SHP77 (cell line): ENCODE results near the gene ABCA2.
"Not testable (repeated sequence)": the region's sequence is repeated elsewhere in the genome, so short reads cannot be mapped to it uniquely, and the experiment has no call there.

Source experiments
- DNase-seq, 2 experiments: peaks; one replicate each; lab custom pipeline; 2025; lab: John Stamatoyannopoulos, UW

Gene ABCA2

DNA sequence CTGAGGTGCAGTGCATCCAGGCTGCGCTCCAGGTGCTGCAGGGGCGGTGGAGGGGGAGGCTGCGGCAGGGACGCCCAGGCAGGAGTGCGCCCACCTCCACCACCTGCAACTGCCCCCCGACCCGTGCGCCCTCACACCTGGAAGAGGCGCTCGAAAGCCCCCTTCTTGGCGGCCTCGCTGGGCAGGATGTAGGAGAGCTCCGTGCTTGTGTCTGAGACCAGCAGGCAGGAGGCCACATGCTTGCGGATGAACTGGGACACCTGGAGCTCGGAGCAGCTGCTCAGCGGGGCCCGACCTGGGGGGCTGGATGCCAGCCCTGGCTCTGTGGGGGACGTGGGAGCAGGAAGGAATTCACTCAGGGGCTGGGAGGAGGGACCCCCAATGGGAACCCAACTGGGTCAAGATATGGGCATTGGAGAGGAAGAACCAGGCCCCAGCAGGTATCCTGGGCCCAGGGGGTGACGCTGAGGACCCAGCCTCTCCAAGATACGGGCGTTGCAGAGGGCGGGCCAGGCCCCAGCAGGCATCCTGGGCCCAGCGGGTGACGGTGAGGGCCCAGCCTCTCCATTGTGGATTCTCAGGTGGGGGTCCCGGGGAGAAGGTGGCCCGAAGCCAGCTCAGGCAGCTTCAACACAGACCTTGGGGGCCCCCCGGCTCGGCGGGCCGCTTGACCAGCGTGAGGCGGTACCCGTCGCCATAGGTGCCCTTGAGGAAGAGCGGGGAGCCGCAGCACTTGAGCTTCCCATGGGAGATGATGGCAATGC is 13.1 kb downstream of the ABCA2 start:
- no peak for DNase-seq

DNA sequence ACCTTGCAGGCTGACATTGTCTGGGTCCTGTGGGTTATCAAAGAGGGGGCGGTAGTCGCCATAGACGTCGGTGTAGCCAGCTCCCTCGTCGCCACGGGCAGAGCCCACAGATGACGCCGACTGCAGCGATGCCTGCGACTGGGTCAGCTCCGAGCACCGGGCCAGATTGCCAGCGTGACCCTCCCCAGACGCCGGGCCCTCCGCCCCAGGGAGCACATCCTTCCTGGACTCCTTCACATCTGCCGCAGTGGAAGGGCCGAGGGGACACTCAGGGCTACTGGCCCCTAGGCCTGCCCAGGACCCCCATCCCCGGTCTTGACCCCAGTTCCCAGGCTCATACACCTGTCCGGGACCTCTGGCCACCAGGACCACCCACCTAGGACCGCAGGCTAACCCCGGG is 13.9 kb downstream of the ABCA2 start:
- DNase-seq, result no peak

DNA sequence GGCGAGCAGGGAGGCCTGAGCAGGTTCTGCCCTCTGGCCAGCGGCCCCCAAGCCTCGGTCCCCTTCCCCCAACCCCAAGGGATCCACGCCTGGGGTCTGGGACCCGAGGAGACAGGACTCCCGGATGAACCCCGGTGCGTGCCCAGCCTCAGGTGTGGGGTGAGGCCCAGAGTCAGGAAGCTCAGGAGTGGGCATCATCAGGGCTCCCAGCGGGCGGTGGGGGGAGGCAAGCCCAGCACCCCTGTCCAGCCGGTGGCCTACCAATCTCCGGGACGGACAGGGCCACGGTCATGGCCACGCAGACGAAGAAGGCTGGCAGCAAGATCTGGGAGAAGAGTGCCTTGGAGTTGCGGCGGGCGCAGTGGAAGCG is 14.5 kb downstream of the ABCA2 start:
- DNase-seq, result no peak

DNA sequence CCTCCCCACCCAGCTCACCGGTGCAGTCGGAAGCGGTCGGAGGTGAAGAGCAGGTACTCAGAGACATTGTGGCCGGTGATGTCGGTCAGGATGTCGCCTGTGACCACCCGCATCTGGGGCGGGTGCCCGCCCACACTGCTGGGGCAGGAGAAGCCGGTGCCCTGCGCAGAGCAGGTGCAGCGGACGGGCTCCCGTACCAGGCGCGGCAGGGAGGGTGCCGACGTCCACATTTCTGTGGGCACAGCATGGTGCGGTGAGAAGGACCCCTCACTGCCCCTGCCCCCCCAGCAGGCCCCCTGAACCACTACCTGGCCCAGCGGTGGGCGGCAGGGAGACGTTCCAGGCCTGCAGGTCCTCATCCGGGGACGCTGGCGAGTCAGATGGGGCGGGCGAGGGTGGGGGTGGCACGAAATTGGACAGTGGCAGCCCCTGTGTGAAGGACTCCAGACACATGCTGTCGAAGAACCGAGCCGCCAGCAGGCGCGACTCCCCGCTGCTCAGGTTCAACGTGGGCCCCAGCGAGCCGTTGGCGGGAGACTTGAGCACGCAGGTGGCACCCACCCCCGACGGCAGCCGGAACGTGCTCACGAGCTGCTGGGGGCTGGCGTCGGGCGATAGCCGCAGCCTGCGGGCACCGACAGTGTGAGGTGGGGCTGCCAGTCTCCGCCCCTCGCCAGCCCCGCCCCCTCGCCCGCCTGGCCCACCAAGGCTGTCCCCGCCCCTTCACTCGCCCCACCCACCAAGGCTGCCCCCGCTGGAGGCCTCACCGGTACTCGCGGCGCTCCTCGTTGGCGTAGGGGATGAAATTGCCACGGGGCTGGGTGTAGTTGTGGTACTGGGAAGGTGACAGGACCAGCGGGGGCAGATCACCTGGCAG is 15.1 kb downstream of the ABCA2 start:
- no peak for DNase-seq

DNA sequence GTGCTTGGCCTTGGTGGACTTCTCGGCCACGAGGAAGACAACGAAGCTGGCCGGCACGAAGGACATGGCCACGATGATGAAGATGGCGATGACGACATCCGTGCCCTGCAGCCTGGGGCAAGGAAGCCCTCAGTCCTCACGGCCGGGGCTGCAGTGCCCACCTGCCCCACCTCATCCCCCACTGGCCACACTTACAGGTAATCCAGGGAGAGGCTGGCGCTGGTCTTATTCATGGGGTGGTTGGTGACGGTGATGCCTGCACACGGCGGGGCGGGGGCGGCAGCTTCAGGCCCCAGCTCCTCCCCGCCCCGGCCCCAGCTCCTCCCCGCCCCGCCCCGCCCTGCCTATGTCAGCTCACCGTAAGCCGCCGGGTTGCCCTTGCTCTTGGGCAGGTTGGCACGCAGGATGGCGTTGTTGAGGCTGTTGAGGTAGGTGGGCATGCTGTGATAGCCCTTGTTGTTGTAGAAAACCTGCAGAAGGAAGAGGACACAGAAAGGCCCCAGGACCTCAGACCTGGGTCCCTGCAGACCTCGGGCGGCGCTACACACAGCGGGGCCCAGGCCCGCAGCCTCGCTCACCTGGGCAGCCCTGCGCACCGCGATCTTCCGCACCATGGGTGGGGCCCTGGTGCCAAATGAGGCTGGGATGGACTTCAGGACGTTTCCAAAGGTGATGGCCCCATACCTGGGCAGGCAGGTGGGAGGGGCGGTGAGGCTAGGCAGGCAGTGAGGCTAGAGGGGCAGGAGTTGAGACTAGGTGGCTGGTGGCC is 15.9 kb downstream of the ABCA2 start:
- no peak for DNase-seq

DNA sequence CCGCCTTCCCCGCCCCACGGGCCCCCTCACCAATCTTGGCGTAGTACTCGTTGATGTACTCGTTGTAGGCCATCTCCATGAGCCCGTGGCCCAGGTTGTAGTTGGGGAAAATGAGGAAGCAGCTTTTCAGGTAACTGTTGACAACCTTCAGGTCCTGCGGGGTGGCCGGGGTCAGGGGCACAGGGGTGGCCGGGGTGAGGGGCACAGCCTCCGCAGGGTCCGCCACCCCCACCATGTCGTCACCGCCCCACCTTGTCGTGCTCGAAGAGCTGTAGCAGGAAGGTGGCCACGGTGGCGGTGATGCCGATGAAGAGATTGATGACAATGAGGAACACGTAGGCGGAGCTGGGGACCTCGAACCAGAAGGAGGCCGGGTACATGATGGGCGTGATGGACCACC is 16.9 kb downstream of the ABCA2 start:
- DNase-seq, result no peak

DNA sequence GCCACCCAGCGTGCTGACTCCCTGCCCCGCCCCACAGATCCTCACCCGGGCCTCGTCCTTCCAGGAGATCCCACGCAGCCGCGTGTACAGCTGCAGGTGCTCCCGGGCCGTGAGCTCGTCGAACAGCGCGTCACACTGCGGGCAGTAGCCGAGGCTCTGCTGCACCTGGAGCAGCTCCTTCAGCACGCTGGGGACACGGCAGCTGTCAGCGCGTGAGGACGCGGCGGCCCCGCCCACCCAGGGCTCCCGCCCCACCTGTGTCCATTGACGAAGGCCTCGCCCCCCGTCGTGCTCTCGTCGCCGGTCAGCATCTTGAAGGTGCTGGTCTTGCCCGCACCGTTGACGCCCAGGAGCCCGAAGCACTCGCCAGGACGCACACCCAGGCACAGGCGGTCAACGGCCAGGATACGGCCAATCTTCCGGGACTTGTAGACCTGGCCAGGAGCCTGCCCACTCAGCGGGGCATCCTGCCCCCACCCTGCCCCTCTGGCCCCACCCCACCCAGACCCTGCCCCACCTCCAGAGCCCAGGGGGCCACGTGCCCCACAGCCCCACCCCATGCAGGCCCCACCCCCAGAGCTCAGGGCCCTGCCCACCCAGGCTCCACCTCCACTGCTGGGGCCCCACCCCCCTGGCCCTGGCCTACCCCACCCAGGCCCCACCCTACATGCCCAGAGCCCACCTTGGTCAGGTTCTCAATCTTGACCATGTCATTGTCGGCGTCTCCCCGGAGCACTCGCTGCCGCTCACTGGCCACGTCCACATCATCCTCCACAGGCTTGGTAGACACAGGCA is 17.9 kb downstream of the ABCA2 start:
- DNase-seq, result peak in 1 of 2 experiments; percentile 57

DNA sequence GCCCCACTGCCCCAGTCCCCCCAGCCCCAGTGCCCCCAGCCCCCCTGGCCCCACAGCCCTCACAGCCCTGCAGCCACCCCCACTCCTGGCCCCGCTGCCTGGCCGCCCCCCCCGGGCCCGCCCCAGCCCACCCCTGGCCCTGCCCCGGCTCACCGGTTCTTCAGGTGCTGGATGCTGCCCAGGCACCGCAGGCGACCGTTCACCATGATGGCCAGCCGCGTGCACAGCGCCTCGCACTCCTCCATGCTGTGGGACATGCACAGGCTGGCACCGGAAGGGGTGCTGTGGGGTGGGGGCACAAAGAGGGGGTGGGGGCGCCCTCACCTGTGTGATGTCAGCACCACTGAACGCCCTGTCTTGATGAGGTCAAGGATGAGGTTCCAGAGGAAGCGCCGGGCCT is 18.8 kb downstream of the ABCA2 start:
- no peak for DNase-seq

DNA sequence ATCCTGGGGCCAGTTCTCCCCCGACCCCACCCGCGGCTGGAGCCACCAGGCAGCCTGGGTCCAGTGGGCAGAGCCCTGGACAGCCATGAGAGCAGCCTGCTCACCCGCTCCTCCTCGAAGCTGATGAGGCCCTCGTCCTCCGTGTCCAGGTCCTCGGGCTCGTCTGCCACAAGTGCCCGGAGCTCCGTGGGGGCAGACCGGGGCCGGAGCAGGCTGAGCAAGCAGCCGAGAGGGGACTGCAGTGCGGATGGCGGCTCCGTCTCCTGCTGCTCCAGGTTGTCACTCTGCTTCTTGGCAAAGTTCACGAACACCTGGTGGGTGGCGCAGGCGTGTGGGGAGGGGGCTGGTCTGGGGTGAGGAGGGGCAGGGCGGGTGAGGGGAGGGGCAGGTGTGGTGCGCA is 19.7 kb downstream of the ABCA2 start:
- no peak for DNase-seq

DNA sequence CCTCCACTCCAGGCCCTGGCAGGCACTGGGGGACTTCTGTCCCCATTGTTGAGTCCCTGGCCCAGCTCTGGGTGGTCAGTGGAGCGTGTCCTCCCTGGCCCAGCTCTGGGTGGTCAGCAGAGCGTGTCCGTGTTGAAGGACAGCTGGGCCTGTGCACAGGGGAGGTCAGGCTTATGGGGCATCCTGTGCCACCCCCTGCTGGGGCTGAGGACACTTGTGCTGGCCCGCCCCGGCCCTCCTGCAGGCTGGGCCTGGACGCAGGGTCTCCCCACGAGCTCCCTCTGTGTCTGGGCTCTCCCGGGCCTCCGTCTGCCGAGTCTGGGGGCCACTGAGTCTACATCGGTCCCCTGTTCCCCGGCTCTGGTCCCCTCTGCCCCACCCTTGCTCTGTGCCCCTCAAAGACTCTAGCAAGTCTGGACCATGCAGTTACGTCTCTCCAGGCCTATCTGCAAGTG is 20.2 kb downstream of the ABCA2 start:
- DNase-seq, result no peak

DNA sequence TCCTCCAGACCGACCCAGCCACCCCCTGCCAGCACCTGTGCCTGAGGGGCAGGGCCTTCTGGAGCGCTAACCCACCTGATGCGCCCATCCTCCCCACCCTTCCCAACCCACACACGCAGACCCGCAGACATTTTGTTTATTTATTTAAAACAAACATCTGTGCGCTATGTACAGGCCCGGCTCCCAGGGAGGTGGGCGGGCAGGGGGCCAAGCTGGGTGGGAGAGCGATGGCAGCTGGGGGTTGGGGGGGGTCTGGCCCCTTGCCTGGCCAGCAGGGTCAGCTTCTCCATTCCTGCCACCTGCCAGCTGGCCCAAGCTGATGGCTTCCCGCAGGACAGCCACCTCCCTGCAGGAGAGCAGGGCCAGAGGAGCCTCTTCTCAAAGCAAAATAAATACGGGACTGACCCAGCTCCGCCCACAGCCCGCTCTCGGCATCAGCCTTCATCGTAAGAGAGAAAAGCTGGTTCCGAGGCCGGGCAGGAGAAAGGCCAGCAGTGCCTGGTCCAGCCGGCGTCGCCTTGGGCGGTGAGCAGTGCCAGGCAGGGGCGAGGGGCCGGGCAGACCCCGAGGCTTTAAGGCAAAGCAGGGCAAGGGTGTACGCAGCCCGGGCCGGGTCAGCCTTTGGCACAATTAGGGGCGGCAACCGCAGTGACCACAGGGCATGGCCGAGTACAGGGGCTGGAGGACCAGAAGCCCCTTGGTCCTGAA is 20.8 kb downstream of the ABCA2 start:
- DNase-seq, result peak; percentile 45 to 68

DNA sequence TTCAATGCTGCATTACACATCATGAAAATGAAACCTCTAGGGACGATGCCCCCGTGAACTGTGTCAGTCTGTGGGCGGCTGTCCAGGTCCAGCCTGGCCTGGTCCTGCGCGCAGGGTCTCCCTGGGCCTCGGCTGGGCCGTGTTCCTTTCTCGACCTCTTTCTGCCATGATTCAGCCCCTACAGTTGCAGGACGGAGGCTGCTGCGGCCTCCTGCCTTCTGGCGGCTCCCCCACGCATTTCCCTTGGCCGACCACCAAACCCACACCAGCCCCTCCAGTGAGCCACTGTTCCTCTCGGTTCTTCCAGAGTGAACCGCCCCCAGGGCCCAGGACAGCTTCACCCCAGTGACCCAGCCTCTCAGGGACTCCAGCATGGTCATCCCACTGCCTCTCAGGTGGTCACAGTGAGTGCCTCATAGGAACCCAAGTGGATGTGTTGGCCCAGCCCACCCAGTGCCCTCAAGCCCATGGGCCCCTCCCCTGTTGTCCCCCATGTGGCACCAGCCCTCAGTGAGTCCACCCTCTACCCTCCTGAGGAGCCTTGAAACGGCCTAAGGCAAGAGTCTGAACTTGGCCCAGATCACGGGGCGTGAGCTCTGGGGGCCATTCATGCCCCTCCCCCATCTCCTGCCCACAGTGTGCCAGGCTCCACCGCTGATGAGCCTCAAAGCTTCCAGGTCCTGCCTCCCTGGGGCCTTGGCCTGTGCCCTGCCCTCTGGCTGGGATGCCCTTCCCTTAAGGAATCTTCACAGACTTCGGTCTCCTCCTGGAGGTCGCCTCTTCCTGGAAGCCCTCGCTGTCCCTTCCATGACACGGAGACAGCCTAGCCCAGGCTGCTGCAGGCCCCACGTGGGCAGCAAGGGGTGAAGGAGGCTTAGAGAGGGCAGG is 21.7 kb downstream of the ABCA2 start:
- DNase-seq, result no peak

DNA sequence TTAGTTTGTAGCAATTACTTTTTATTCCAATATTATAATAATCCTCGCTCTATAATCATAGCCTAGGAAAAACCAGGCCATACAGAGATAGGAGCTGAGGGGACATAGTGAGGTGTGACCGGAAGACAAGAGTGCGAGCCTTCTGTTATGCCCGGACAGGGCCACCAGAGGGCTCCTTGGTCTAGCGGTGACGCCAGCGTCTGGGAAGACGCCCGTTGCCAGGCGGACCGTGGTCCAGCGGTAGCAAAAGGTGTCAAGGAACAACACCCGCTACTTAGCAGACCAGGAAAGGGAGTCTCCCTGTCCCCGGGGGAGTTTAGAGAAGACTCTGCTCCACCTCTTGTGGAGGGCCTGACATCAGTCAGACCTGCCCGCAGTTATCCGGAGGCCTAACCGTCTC is 23.8 kb downstream of the ABCA2 start:
- not testable (repeated sequence) for DNase-seq

DNA sequence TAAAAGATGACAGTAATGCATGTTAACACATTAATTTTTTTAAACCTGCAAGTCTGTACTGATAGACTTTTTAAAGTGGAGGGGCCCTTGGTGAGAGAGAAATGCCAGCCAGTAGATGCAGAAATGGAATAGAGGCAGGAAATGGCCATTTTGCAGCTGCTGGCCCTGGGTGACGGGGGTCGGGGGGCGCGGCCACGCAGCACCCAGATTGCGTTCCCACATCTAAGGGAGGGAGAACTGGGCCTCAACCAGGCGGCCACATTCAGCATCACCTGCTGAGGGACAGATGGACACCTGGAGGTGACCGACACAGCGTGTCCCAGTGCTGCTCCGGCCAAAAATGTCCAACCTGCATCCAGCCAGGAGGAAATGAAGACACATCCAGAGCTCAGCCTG is 25.4 kb downstream of the ABCA2 start:
- DNase-seq, result no peak

DNA sequence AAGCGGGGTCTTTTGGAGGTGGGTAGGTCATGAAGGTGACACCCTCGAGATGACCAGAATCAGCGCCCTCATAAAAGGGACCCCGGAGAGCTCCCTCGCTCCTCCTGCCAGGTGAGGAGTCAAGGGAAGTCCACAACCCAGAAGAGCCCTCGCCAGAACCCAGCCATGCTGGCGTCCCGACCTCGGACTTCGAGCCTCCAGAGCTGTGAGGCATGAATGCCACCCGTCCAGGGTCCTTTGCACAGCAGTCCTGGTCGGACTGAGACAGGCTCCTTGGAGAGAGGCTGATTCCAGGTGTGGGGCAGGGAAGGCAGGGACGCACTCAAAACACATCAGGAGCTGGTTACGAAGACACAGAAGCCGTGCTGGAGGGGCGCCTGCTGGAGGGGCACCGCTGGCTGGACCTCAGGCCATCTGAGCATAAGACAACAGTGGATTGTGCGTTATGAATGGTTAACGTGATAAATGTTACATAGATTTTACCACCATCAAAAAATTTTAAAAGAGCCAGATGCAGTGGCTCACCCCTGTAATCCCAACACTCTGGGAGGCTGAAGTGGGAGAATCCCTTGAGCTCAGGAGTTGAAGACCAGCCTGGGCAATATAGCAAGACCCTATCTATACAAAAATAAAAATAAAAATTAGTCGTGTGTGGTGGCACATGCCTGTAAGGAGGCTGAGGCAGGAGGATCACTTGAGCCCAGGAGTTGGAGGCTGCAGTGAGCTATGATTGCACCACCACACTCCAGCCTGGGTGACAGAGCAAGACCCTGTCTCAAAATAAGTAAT is 26.0 kb downstream of the ABCA2 start:
- DNase-seq, result no peak

DNA sequence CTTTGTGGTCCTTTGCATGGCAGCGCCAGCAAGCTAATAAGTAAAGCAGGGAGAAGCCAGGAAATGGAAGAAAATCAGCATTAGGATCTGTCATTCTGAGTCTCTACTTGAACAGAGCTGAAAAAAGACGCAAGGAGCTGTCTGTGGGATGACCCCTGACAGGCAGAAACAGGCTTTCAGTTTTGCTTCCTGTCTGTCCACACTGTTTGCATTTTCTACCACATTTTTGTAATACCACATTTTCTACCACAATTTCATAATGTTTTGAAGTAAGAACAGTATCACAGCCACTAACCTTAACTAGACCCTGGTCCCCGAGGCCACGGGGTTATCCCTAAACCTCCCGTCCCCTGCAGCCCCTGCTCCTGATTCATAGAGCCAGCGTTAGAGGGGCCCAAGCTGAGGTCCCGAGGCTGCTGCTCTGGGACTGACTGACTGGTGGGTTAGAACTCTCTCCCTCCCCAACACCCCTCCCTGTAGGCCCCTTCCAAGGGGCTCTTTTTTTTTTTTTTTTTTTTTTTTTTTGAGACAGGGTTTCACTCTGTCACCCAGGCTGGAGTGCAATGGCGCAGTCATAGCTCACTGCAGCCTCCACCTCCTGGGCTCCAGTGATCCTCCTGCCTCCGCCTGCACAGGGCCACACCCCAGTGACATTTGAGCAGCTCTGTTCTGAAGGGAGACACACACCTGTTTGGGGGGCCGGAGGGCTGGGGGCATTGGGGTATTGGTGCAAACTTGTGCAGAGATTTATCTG is 27.7 kb downstream of the ABCA2 start:
- DNase-seq, result no peak

DNA sequence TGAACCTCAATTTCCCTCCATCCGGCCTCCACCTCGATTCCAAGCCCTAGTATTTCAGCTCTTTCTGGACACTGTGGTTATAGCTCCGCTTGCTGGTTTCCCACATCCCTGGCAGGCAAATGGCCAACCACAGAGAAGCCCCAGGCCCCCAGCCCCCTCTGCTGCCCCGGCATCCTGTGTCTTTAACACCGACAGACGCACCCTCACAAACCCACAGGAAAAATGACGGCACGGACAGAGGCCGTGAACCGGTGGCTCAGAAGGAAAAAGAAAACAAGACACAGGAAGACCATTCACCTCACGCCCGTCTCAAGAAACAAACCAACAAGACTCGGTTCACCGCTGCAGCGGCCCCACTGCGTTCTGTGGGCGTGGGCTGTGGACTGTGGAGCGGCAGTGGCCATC is 30.2 kb downstream of the ABCA2 start:
- no peak for DNase-seq

DNA sequence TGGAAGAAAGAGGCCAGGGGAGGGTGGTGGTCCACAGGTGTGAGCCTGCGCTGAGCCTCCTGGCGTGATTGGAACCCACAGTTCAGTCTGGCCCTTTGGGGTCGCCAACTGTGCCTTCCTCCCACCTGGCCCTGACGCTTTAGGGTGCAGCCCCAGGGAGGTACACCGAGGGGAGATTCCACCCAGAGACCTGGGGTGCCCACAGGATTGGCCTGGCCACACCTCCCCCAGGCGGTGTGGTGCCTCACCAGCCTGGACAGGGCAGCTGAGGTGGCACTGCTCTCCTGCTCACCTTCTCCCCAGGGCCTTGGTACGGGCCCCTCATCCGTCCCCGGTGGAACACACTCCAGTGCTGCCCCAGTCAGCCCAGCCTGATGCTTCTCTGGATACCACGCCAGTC is 30.7 kb downstream of the ABCA2 start:
- DNase-seq, result no peak
